ENCODE measurements around the gene SLC26A3. TPM values are rescaled to one million over a fixed set of nuclear protein-coding genes. Genes with fewer than 3 reads are reported as not detected.
A peak's percentile ranks its signal among the peaks of the same experiment; 100 is the strongest.

The SLC26A3 gene
- total and polyA plus RNA-seq, 11 donors: 0.10 to 0.35 TPM; not detected in 9

DNA sequence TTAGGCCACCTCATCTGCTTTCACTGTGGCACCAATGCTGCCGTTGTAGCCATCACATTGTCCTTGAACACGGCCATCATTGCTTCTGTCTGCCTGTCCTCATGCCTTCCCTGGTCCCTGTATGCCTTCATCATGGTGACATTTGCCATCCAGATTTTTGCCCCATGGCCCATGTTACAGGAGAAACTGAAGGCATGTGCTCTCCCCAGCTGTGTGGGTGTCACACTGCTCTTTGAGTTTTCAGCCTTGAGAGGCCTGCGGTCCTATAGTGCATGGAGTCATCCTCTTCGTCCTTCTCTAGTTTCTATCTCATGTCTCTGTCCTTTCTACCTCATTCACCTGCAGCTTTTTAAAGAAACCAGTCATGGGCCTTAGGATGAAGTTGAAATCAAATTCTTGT, 6.2 kb upstream of the SLC26A3 start:
- WGBS, 4 donors: 85 to 94% (median 90%) methylated on average over 4 of the region's 4 CpGs
- TF ChIP-seq, protein P1, sequence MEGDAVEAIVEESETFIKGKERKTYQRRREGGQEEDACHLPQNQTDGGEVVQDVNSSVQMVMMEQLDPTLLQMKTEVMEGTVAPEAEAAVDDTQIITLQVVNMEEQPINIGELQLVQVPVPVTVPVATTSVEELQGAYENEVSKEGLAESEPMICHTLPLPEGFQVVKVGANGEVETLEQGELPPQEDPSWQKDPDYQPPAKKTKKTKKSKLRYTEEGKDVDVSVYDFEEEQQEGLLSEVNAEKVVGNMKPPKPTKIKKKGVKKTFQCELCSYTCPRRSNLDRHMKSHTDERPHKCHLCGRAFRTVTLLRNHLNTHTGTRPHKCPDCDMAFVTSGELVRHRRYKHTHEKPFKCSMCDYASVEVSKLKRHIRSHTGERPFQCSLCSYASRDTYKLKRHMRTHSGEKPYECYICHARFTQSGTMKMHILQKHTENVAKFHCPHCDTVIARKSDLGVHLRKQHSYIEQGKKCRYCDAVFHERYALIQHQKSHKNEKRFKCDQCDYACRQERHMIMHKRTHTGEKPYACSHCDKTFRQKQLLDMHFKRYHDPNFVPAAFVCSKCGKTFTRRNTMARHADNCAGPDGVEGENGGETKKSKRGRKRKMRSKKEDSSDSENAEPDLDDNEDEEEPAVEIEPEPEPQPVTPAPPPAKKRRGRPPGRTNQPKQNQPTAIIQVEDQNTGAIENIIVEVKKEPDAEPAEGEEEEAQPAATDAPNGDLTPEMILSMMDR (IDR thresholded peaks at IDR 0.05): no peak
- no peak for TF ChIP-seq POLR2A (IDR thresholded peaks at IDR 0.05)
- ATAC-seq (no peak), DNase-seq (no peak)
- Histone ChIP-seq H3K4me3 (no peak overlapping the region), H3K27me3 (no peaks in the 10 kb centered on the region), H3K4me1 (no peaks in the 10 kb centered on the region), H3K9me3 (no peaks in the 10 kb centered on the region), H3K36me3 (no peaks in the 10 kb centered on the region), H3K27ac (no peak overlapping the region)
- intact Hi-C loops (cut with DNase I): no loop called here

GRCh38 chr7:107799647-107800264, 3.3 kb downstream of the SLC26A3 start:
- Histone ChIP-seq H3K27me3 (no peaks in the 10 kb centered on the region), H3K36me3 (no peaks in the 10 kb centered on the region), H3K27ac (peak overlapping the region in 1 of 12 donors; percentile 80), H3K9me3 (no peaks in the 10 kb centered on the region), H3K4me1 (peaks cover 0 to 6% (median 0%) of the 10 kb centered on the region in 12 donors), H3K4me3 (no peak overlapping the region)
- TF ChIP-seq, protein P1 (IDR thresholded peaks at IDR 0.05): no peak
- TF ChIP-seq POLR2A (IDR thresholded peaks at IDR 0.05): no peak
- intact Hi-C loops (cut with DNase I): no loop called here
- WGBS, 4 donors: 42 to 53% (median 46%) methylated on average over 6 of the region's 6 CpGs
- DNase-seq: no peak
- no peak for ATAC-seq

- intact Hi-C loops (cut with DNase I): no loop called here
- H3K36me3 ChIP-seq: no peaks in the 10 kb centered on the region
- H3K9me3 ChIP-seq: no peaks in the 10 kb centered on the region
- DNase-seq (no peak), ATAC-seq (no peak)
- WGBS, 4 donors: 76 to 91% (median 87%) methylated on average over 6 of the region's 6 CpGs
- TF ChIP-seq POLR2A (IDR thresholded peaks at IDR 0.05): no peak
- TF ChIP-seq, protein P1 (IDR thresholded peaks at IDR 0.05): no peak
- no peaks in the 10 kb centered on the region for H3K4me1 ChIP-seq
- H3K27ac ChIP-seq: no peak overlapping the region
- H3K27me3 ChIP-seq: peaks cover 0 to 5% (median 0%) of the 10 kb centered on the region in 9 donors
- H3K4me3 ChIP-seq: no peak overlapping the region
Measured at GRCh38 chr7:107792364-107792763, 10.7 kb downstream of the SLC26A3 start.

DNA sequence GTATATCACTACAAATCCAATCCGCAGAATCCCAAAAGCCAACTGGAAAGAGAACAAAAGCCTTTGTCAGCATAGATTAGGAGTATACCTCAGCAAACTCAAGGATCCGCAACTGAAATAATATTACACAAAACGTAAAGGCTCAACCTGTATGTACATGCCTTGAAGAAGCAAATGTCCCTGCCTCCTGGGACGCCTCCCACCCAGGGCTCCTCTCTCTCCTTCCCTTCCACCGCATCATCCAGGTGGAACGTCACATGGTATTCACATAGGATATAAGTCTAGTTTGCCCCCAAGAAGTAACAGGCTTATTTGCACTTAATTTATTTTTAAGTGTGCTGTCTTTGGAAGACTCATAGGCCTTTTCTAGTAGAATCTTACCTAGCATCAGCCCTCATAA, 13.4 kb downstream of the SLC26A3 start:
- ATAC-seq: no peak
- no peaks in the 10 kb centered on the region for H3K9me3 ChIP-seq
- no peaks in the 10 kb centered on the region for H3K36me3 ChIP-seq
- TF ChIP-seq, protein P1 (IDR thresholded peaks at IDR 0.05): no peak
- no peak for TF ChIP-seq POLR2A (IDR thresholded peaks at IDR 0.05)
- no peaks in the 10 kb centered on the region for H3K4me1 ChIP-seq
- no peak overlapping the region for H3K27ac ChIP-seq
- peaks cover 0 to 5% (median 0%) of the 10 kb centered on the region in 9 donors for H3K27me3 ChIP-seq
- 90 to 92% (median 91%) methylated on average over 6 of the region's 6 CpGs for WGBS, 4 donors
- intact Hi-C loops (cut with DNase I): no loop called here
- no peak for DNase-seq
- no peak overlapping the region for H3K4me3 ChIP-seq
